Muscle of arm (tissue), 12 donors: Measurements from ENCODE around the gene SQSTM1. TPM values are rescaled to one million over a fixed set of nuclear protein-coding genes. Genes with fewer than 3 reads are reported as not detected.

Experiments used
- DNase-seq: peaks from one replicate; pipeline ENCODE4 v3.0.0-alpha.2; 2013
- polyA plus RNA-seq, 12 donors: library from polyadenylated mRNA; unstranded; fragments of 120-200 nt; gene quantifications; one replicate each; pipeline ENCODE4 v1.2.1, GENCODE V29; 2013; ENCODE audit not compliant: insufficient read length in 12 of 12

The SQSTM1 gene
- polyA plus RNA-seq, 12 donors, result 48.6 to 74.6 (median 57.9) TPM; not detected in 1

DNA sequence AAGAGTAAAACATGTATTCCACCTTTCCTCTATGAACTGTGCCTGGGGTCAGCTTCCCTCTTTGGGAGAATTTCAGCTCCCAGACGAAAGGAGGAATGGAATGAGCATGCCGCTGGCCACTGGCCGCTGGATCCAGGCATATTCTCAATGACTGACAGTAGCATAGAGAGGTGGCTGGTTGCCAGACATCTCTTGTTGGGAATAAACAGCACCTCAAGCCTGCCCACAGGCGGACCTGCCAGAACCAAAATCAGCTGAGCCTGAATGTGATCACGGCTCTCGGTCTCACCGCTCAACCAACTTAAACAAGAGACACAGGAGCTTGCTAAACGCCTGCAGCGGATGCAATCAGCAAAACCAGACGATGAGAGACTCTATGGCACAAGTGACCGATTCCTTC lies 66.4 kb downstream of the SQSTM1 start:
- no peak for DNase-seq

Other genes with a start within 250 kb of the SQSTM1 start
- gene HNRNPH1, start 197.2 kb upstream of the SQSTM1 start, polyA plus RNA-seq, result over 10,000 TPM in 1 of 12 donors, 1,000 to 10,000 TPM in 2, 100 to 1,000 TPM in 9; 408 to 10,550 (median 674) TPM
- gene CBY3, start 139.9 kb upstream of the SQSTM1 start, polyA plus RNA-seq, result under 1 TPM in 6 of 12 donors, not detected in 6; 0.22 to 0.84 (median 0.58) TPM
- 100 to 1,000 TPM in 11 of 12 donors, not detected in 1; 208 to 312 (median 283) TPM for gene CANX, start 121.9 kb upstream of the SQSTM1 start, polyA plus RNA-seq
- 10 to 100 TPM in 11 of 12 donors, not detected in 1; 22.9 to 76.4 (median 26.9) TPM for gene MAML1, start 88.1 kb upstream of the SQSTM1 start, polyA plus RNA-seq
- 1 to 10 TPM in 9 of 12 donors, under 1 TPM in 1, not detected in 2; 0.99 to 3.3 (median 1.7) TPM for gene LTC4S, start 26.9 kb upstream of the SQSTM1 start, polyA plus RNA-seq
- 10 to 100 TPM in 11 of 12 donors, not detected in 1; 61.1 to 79.4 (median 67.0) TPM for gene MGAT4B, start 14.0 kb upstream of the SQSTM1 start, polyA plus RNA-seq
- gene MRNIP, start 37.9 kb downstream of the SQSTM1 start, polyA plus RNA-seq, result 10 to 100 TPM in 11 of 12 donors, not detected in 1; 11.6 to 31.1 (median 15.3) TPM
- 100 to 1,000 TPM in 1 of 12 donors, 10 to 100 TPM in 10, not detected in 1; 43.7 to 118 (median 48.7) TPM for gene TBC1D9B, start 87.0 kb downstream of the SQSTM1 start, polyA plus RNA-seq